Measurements from ENCODE around the gene RXFP4.
A peak's percentile ranks its signal among the peaks of the same experiment; 100 is the strongest.
"Not testable (repeated sequence)": the region's sequence is repeated elsewhere in the genome, so short reads cannot be mapped to it uniquely, and the experiment has no call there.

Gene RXFP4

DNA sequence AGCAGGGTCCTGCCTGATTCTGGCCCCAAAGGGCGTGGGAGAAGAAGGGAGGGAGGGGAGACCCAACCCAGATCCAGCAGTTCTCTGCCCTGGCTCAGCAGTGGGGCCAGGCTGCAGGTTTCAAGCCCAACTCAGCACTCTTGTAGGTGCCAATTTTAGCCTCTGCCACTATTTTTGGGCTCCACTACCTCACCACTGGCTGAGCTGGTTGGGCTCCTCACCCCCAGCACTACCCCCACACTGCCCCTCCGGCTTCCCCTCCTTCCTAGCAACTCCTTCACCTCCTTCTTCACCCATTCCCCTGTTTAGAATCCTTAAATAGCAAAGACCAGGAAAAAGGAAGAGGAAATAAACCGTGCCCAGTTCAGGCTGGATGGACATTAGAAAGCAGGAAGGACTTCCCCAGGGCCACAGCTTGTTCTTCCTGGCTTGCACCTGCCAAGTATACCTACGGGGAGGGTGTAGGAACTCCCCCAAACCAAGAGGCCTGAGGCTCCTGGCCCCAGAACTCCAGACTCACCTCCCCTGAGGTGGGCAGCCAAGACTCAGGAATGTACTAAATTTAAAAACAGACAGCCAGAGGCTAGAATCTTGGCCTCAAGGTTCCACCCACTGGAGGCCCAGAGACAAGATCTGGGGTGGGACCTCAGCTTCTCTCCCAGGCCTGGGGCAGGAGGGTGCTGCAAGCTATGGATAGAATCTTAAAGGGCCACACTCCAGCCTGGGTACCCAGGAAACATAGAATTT is 38.3 kb downstream of the RXFP4 start:
- no peak for DNase-seq

DNA sequence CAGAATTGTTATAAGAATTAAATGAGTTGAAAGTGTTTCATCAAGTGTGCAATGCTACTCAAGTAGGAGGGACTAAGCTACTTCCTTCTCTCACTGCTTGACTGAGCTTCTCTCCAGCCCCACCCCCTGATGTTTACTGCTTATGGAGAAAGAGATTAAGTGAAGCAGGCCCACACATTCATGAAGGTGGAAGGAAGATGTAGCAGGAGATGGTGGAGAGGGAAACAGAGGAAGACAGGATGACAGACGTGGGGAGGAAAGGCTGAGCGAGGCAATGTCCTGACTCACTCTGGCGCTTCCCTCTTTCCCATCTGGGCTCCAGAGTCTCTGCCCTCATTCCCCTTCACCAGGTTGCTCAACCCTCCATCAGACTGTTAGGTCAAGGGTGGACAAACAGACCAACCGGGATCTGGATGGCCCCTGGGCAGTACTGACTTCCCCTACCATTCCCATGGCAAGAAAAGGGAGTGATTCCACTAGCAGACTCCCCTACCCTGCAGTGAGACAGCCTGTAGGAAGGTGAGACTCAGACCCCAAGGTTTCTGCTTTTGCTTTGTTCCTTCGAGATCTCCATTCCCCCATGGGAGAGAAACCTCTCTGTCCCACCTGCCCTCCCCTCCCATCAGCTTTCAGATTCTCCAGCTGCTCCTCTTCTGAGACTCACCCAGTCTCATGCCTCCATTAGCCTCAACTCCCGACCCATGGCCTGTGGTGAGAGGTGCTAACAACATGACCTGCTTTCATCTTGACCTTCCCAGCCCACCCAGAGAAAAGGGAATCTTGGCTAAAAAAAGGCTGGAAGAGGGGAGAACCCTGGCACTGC is 40.0 kb downstream of the RXFP4 start:
- no peak for DNase-seq

DNA sequence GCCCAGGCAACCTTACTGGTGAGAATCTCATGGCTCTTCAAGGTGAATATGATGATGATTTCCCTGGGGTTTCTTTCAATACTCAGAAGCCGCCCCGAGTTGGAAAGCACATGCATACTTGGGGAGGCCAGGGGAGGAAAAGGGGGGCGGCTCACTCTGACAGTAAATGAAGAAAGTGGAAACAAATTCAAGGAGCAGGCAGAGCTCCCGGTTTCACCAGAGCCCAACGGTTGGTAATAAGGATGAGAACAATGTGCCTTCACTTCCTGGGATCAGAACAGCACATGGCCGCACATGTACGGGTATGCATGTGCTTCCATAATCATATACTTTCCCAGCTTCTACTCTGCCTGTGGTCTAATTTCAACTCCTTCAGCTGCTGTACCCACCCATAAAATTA is 40.7 kb downstream of the RXFP4 start:
- no peak for DNase-seq

DNA sequence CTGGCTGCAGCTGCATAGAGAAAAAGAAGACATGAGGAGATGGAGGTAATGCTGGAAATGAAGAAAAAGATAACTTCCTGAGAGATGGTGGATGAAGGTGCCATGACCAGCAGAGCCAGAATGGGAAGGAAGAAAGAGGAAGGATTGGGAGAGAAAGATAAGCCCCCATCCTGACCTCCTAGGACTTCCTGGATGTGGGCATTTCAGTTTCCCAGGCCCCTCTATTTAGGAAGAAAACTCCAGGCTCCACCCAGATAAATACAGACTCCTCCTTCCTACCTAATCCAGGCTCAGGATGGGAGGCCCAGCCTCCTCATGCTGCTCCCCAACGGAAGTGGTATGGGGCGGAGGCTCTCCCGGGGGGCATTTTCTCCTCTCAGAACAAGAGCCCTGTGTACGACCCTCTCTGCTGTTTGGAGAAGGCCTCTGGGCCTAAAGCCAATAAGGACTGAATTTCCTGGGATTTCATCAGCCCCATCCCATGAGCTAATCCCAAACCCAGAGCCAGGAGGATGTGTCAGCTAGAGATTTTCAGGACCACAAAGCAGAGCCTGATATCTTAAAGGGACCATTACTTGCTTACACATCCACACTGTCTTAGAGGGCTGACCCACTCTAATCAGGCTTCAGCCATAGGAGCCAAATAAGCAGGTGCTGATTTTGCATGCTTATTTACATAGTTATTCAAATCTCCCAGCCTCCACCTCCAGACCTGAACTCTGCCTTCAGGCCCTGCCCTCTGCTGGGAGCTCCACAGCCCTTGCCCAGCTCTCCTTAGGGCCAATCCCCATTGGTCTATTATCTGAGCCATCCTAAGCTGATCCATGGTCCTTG is 42.0 kb downstream of the RXFP4 start:
- peak; percentile 72 to 77 for DNase-seq

DNA sequence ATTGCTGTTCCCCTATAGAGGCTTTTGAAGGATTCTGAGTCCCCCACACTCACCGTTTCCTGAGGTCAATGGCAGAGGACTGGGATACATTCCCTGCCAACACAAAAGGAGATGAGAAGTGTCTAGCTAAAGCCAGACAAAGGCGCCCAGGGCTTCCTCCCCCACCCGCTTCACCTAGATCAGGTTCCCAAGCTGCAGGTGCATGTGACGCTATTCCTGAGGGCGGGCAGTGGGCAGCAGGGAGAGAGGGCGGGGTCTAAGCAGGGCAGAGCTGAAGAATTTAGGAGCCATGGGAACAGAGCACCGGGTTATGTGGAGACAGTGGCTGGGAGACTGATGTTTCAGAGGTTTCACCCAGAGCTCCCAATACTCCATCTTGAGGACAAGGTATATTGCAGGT is 42.9 kb downstream of the RXFP4 start:
- DNase-seq, result no peak

DNA sequence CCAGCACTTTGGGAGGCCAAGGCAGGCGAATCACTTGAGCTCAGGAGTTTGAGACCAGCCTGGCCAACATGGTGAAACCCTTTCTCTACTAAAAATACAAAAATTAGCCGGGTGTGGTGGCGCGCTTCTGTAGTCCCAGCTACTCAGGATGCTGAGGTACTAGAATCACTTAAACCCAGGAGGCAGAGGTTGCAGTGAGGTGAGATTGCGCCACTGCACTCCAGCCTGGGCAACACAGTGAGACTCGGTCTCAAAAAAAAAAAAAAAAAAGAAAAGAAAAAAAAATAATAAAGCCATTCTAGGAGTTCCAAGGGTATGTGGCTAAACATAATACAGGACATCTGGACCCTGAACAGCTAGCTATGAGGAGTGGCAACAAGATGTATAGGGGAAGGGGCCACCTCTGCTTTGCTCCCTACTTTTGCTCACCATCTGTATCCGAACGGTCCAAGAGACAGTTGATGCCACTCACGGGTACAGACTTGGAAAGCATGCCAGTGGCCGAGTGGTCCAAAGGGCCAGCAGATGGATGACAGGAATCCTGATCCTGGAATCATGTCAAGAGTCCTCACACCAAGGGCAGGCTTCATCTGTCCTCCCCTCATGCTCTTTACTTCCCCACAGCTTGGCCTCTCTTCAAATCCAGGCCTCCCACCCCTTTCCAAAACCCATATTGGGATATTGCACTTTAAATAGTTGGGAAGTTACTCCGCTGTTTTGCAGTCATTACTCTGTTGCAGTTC is 43.6 kb downstream of the RXFP4 start:
- not testable (repeated sequence) for DNase-seq

DNA sequence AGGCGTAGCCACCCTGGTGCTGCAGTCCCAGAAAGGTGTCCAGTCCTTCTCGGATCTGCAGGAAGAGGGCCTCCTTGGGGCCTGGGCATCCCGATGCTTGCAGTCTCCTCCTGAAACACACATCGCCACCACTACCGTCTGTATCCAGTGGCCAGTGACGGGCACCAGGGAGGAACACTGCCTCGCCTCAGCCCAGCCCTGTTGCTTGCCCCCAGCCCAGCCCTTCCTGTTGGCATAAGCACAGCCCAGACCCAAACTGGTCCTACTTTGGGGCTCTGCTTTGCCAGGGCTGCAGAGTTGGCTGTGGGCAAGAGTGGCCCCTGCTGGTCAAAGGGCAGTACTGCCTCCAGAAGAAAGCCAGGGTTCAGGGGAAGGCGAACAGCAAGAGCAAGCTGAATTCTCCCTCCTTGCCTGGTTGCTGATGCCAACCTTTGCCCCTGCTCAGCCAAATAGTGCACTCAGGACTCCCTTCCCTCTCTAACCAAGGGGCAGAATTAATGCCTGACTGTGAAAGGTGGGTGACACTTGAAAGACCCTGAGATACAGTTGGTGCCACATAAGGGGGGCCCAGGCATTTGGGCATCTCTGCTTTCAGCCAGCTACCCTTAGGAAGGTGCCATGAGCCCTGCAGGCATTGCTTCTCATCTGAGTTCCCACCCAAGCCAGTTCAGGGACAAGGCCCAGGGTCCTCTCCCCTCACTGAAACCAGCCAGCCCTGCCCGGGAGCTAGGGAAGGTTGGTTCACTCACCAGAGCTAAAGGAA is 48.0 kb downstream of the RXFP4 start:
- peak; percentile 51 to 83 for DNase-seq

DNA sequence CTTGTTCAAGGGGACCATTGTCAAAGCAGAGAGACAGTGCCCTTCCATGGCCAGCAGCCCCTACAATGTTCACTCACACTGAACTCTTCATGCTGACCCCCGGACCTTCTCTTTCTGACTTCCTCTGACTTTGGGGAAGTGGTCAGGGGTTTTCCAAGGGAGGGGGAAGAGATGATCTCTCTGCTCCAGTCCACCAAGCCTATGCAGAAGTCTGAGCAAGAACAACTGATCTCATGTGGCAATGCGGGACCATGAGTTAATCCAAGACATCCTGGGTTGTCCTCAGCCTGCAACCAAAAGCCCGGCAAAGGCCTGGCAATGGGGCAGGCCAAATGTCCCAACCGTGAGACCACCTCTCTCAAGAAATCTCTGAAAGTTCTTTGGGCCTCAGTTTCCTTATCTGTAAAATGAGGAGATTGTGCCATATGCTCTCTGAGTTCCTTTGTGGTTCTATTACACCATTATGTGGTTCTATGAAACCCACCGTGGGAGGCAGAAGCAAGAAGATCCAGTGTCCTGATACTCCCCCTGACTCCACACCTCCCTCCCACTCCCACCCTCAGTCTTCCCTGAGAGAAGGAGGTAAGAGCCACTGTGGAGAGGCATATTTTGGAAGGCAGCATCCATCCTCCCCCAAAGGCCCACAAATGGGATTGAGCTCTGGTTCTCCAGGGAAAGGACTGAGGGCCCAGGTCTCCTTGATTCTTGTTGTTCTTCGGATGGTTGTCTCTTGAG is 48.7 kb downstream of the RXFP4 start:
- no peak for DNase-seq

Measured in NCI-H446 (cell line).